ENCODE measurements around the gene TAF11. TPM values are rescaled to one million over a fixed set of nuclear protein-coding genes. Genes with fewer than 3 reads are reported as not detected.

TAF11 gene
- total RNA-seq, 2 donors from 2014 or later: 44.7 to 50.4 TPM

- Mint-ChIP-seq H3K4me1 (no peaks in the 10 kb centered on the region), H3K4me3 (no peak overlapping the region), H3K27me3 (ENCODE audit: insufficient read depth) (no peaks in the 10 kb centered on the region), H3K36me3 (ENCODE audit: low read depth) (peaks cover 16% of the 10 kb centered on the region), H3K27ac (no peak overlapping the region), H3K9me3 (no peaks in the 10 kb centered on the region)
- 97 to 100% methylated on average over 4 to 6 of the region's 6 CpGs for WGBS, 2 experiments (ENCODE audit: insufficient coverage in 1 of 2, insufficient read length in 1 of 2)
- Histone ChIP-seq H3K27ac (ENCODE audit: low read depth, low read length) (no peak overlapping the region), H3K4me1 (ENCODE audit: control insufficient read depth, insufficient read depth, low read length) (no peaks in the 10 kb centered on the region), H3K9ac (ENCODE audit: extremely low read depth, low read length, poor library complexity, severe bottlenecking) (no peak overlapping the region), H3K4me3 (ENCODE audit: low read length) (no peak overlapping the region), H3K36me3 (ENCODE audit: control insufficient read depth, insufficient read depth, low read length) (peaks cover 9% of the 10 kb centered on the region), H3K27me3 (ENCODE audit: control insufficient read depth, insufficient read depth, low read length, poor library complexity, severe bottlenecking) (no peaks in the 10 kb centered on the region), H3K9me3 (ENCODE audit: control insufficient read depth, low read length) (no peaks in the 10 kb centered on the region)
- TF ChIP-seq CTCF (conservative IDR thresholded peaks at IDR 0.05): no peak
- DNase-seq: no peak
Observed at GRCh38 chr6:34917626-34918285, 29.9 kb upstream of the TAF11 start.

DNA sequence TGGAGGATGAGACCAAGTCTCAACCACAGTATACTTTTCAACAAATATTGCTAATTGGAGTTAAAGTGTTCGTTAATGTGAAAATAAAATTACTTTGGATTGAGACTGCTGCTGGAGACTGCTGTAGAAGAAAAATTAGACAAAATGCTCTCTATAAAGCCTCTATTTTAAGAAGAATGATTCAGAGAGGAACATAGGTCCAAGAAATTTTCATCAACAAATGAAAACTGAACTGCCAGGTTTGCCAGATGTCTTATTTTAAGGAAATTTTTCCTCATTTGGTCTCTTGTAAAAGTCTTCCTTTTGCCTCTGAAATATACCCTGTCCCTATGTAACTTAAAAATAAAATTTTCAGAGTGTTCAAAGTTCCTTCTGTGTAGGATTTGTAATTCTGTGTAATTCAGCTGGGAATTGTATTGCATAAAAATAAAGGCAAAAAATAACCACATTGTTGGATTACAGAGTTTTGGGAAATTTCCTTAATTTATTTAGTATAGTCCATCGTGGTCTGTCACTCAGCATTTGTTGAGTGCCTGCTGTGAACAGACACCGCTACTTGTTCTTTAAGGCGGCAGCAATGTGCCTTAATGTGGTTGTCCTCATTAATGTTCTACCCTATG, 28.6 kb upstream of the TAF11 start:
- 88 to 100% methylated on average over 1 to 4 of the region's 4 CpGs for WGBS, 2 experiments (ENCODE audit: insufficient coverage in 1 of 2, insufficient read length in 1 of 2)
- no peaks in the 10 kb centered on the region for H3K27me3 Mint-ChIP-seq (ENCODE audit: insufficient read depth)
- H3K36me3 ChIP-seq (ENCODE audit: control insufficient read depth, insufficient read depth, low read length): peaks cover 11% of the 10 kb centered on the region

GRCh38 chr6:34914358-34914757, 26.5 kb upstream of the TAF11 start:
- H3K36me3 Mint-ChIP-seq (ENCODE audit: low read depth): peaks cover 11% of the 10 kb centered on the region
- no peaks in the 10 kb centered on the region for H3K9me3 Mint-ChIP-seq
- Histone ChIP-seq H3K9me3 (ENCODE audit: control insufficient read depth, low read length) (no peaks in the 10 kb centered on the region), H3K27me3 (ENCODE audit: control insufficient read depth, insufficient read depth, low read length, poor library complexity, severe bottlenecking) (no peaks in the 10 kb centered on the region), H3K36me3 (ENCODE audit: control insufficient read depth, insufficient read depth, low read length) (peaks cover 9% of the 10 kb centered on the region), H3K27ac (ENCODE audit: low read depth, low read length) (no peak overlapping the region), H3K4me3 (ENCODE audit: low read length) (no peak overlapping the region), H3K4me1 (ENCODE audit: control insufficient read depth, insufficient read depth, low read length) (no peaks in the 10 kb centered on the region), H3K9ac (ENCODE audit: extremely low read depth, low read length, poor library complexity, severe bottlenecking) (no peak overlapping the region)
- peaks cover 12% of the 10 kb centered on the region for H3K4me1 Mint-ChIP-seq
- WGBS, 2 experiments (ENCODE audit: insufficient coverage in 1 of 2, insufficient read length in 1 of 2): 96 to 100% methylated on average over 3 to 4 of the region's 4 CpGs
- no peaks in the 10 kb centered on the region for H3K27me3 Mint-ChIP-seq (ENCODE audit: insufficient read depth)
- no peak for DNase-seq
- H3K27ac Mint-ChIP-seq: no peak overlapping the region
- H3K4me3 Mint-ChIP-seq: no peak overlapping the region
- no peak for TF ChIP-seq CTCF (conservative IDR thresholded peaks at IDR 0.05)

More for the DNA sequence above, 28.6 kb upstream of the TAF11 start:
- Mint-ChIP-seq H3K27ac (no peak overlapping the region), H3K9me3 (no peaks in the 10 kb centered on the region), H3K4me1 (peaks cover 3% of the 10 kb centered on the region), H3K36me3 (ENCODE audit: low read depth) (peaks cover 16% of the 10 kb centered on the region), H3K4me3 (no peak overlapping the region)
- H3K9ac ChIP-seq (ENCODE audit: extremely low read depth, low read length, poor library complexity, severe bottlenecking): no peak overlapping the region
- H3K4me3 ChIP-seq (ENCODE audit: low read length): no peak overlapping the region
- DNase-seq: no peak
- H3K27ac ChIP-seq (ENCODE audit: low read depth, low read length): no peak overlapping the region
- H3K27me3 ChIP-seq (ENCODE audit: control insufficient read depth, insufficient read depth, low read length, poor library complexity, severe bottlenecking): no peaks in the 10 kb centered on the region
- TF ChIP-seq CTCF (conservative IDR thresholded peaks at IDR 0.05): no peak
- H3K4me1 ChIP-seq (ENCODE audit: control insufficient read depth, insufficient read depth, low read length): no peaks in the 10 kb centered on the region
- no peaks in the 10 kb centered on the region for H3K9me3 ChIP-seq (ENCODE audit: control insufficient read depth, low read length)
